ENCODE measurements around the gene RIN3. TPM values are rescaled to one million over a fixed set of nuclear protein-coding genes. Genes with fewer than 3 reads are reported as not detected.

The RIN3 gene
- total RNA-seq, 1 experiment from 2014 or later = 4.8 TPM

GRCh38 chr14:92473969-92474535, 39.5 kb upstream of the RIN3 start:
- Histone ChIP-seq H3K27me3 (ENCODE audit: low read length) (no peaks in the 10 kb centered on the region), H3K4me1 (ENCODE audit: insufficient read depth, low read length) (peaks cover 25% of the 10 kb centered on the region), H3K79me2 (ENCODE audit: low read length) (no peaks in the 10 kb centered on the region), H3F3A (ENCODE audit: low read length, unreplicated experiment) (no peaks in the 10 kb centered on the region), H3K4me2 (ENCODE audit: low read length) (no peak overlapping the region), H3K36me3 (ENCODE audit: low read depth, low read length) (no peaks in the 10 kb centered on the region), H3K9me3 (ENCODE audit: low read length) (no peaks in the 10 kb centered on the region), H3K4me3 (ENCODE audit: low read length) (no peak overlapping the region), H4K20me1 (ENCODE audit: low read length) (no peaks in the 10 kb centered on the region), H3K9me2 (replicated peaks; ENCODE audit: low read length) (no peaks in the 10 kb centered on the region), H2AFZ (ENCODE audit: low read length) (no peak overlapping the region), H3K9ac (ENCODE audit: low read length) (no peak overlapping the region), H3K27ac (ENCODE audit: low read length) (no peak overlapping the region)
- no peak for DNase-seq
- no peak for ATAC-seq
- no TSS peak for BruUV-seq (replicated peaks)
- CTCF ChIA-PET = no interaction called here
- no peak for TF ChIP-seq EZH2 (IDR thresholded peaks at IDR 0.05; ENCODE audit: low read length, unreplicated experiment)
- no peak for TF ChIP-seq CTCF (conservative IDR thresholded peaks at IDR 0.05; ENCODE audit: low read depth, low read length)
- no peak for TF ChIP-seq EZH2phosphoT487 (IDR thresholded peaks at IDR 0.05; ENCODE audit: borderline replicate concordance, low read length)
- intact Hi-C loops (cut with micrococcal nuclease) = no loop called here
- POLR2A ChIA-PET (ENCODE audit: unreplicated experiment) = no interaction called here

GRCh38 chr14:92475037-92475436, 38.5 kb upstream of the RIN3 start:
- Histone ChIP-seq H3K27me3 (ENCODE audit: low read length) (no peaks in the 10 kb centered on the region), H3K36me3 (ENCODE audit: low read depth, low read length) (no peaks in the 10 kb centered on the region), H3K4me1 (ENCODE audit: insufficient read depth, low read length) (peaks cover 21% of the 10 kb centered on the region), H3K4me3 (ENCODE audit: low read length) (no peak overlapping the region), H3K79me2 (ENCODE audit: low read length) (no peaks in the 10 kb centered on the region), H2AFZ (ENCODE audit: low read length) (no peak overlapping the region), H3K27ac (ENCODE audit: low read length) (no peak overlapping the region), H3K9me2 (replicated peaks; ENCODE audit: low read length) (no peaks in the 10 kb centered on the region), H3K9ac (ENCODE audit: low read length) (no peak overlapping the region), H3F3A (ENCODE audit: low read length, unreplicated experiment) (no peaks in the 10 kb centered on the region), H3K4me2 (ENCODE audit: low read length) (no peak overlapping the region), H3K9me3 (ENCODE audit: low read length) (no peaks in the 10 kb centered on the region), H4K20me1 (ENCODE audit: low read length) (no peaks in the 10 kb centered on the region)
- DNase-seq (no peak), ATAC-seq (no peak)
- POLR2A ChIA-PET (ENCODE audit: unreplicated experiment) = no interaction called here
- TF ChIP-seq CTCF (conservative IDR thresholded peaks at IDR 0.05; ENCODE audit: low read depth, low read length) = no peak
- no peak for TF ChIP-seq EZH2 (IDR thresholded peaks at IDR 0.05; ENCODE audit: low read length, unreplicated experiment)
- no peak for TF ChIP-seq EZH2phosphoT487 (IDR thresholded peaks at IDR 0.05; ENCODE audit: borderline replicate concordance, low read length)
- no TSS peak for BruUV-seq (replicated peaks)
- intact Hi-C loops (cut with micrococcal nuclease) = no loop called here
- CTCF ChIA-PET = no interaction called here

GRCh38 chr14:92475451-92476187, 38.0 kb upstream of the RIN3 start:
- intact Hi-C loops (cut with micrococcal nuclease) = no loop called here
- CTCF ChIA-PET = no interaction called here
- no peaks in the 10 kb centered on the region for H3K79me2 ChIP-seq (ENCODE audit: low read length)

More at GRCh38 chr14:92475451-92476187, 38.0 kb upstream of the RIN3 start:
- Histone ChIP-seq H3K4me2 (ENCODE audit: low read length) (no peak overlapping the region), H3K36me3 (ENCODE audit: low read depth, low read length) (no peaks in the 10 kb centered on the region), H3K4me1 (ENCODE audit: insufficient read depth, low read length) (peaks cover 15% of the 10 kb centered on the region), H3K9me2 (replicated peaks; ENCODE audit: low read length) (no peaks in the 10 kb centered on the region), H3K27me3 (ENCODE audit: low read length) (no peaks in the 10 kb centered on the region), H3K27ac (ENCODE audit: low read length) (no peak overlapping the region), H4K20me1 (ENCODE audit: low read length) (no peaks in the 10 kb centered on the region), H3K9me3 (ENCODE audit: low read length) (no peaks in the 10 kb centered on the region), H3K9ac (ENCODE audit: low read length) (no peak overlapping the region), H3K4me3 (ENCODE audit: low read length) (no peak overlapping the region), H3F3A (ENCODE audit: low read length, unreplicated experiment) (no peaks in the 10 kb centered on the region), H2AFZ (ENCODE audit: low read length) (no peak overlapping the region)
- ATAC-seq = no peak
- no peak for DNase-seq
- BruUV-seq (replicated peaks) = no TSS peak
- TF ChIP-seq EZH2phosphoT487 (IDR thresholded peaks at IDR 0.05; ENCODE audit: borderline replicate concordance, low read length) = no peak
- no peak for TF ChIP-seq CTCF (conservative IDR thresholded peaks at IDR 0.05; ENCODE audit: low read depth, low read length)
- TF ChIP-seq EZH2 (IDR thresholded peaks at IDR 0.05; ENCODE audit: low read length, unreplicated experiment) = no peak
- POLR2A ChIA-PET (ENCODE audit: unreplicated experiment) = no interaction called here

Data from PC-3 (cell line).